ENCODE measurements around the gene TP53INP2. TPM values are rescaled to one million over a fixed set of nuclear protein-coding genes. Genes with fewer than 3 reads are reported as not detected.

TP53INP2 gene
- total and polyA plus RNA-seq, 2 donors (not counting 3 experiments of a cell fraction or from before 2014, with no cell fraction given): 18.3 to 30.5 TPM

- Histone ChIP-seq H3K4me1 (ENCODE audit: control insufficient read depth, extremely low read depth, insufficient read depth, low read length) (no peaks in the 10 kb centered on the region), H3K9ac (replicated peaks; ENCODE audit: extremely low read depth, insufficient read depth, low read length) (no peak overlapping the region), H3K9me3 (replicated peaks; ENCODE audit: control insufficient read depth, insufficient read depth, low read length) (no peaks in the 10 kb centered on the region), H3K27ac (ENCODE audit: insufficient read depth, low read depth, low read length) (no peak overlapping the region), H2AFZ (ENCODE audit: low read depth, low read length) (no peak overlapping the region), H3K79me2 (ENCODE audit: control insufficient read depth, insufficient read depth, low read length) (no peaks in the 10 kb centered on the region), H3K9me1 (replicated peaks; ENCODE audit: control insufficient read depth, extremely low read depth, insufficient read depth, low read length) (no peaks in the 10 kb centered on the region), H3K27me3 (ENCODE audit: control insufficient read depth in 2 of 2, insufficient read depth in 2 of 2, low read length in 2 of 2) (no peaks in the 10 kb centered on the region), H3K4me3 (replicated peaks in 1 of 3; ENCODE audit: insufficient read depth in 1 of 3, low read depth in 1 of 3, low read length in 3 of 3) (no peak overlapping the region), H3K36me3 (ENCODE audit: control insufficient read depth in 2 of 2, extremely low read depth in 1 of 2, insufficient read depth in 2 of 2, low read length in 2 of 2) (peaks cover 4 to 24% of the 10 kb centered on the region in 2 experiments), H3K4me2 (ENCODE audit: insufficient read depth, low read length) (no peak overlapping the region), H4K20me1 (replicated peaks; ENCODE audit: control insufficient read depth, extremely low read depth, insufficient read depth, low read length) (no peaks in the 10 kb centered on the region)
- POLR2A ChIA-PET: no interaction called here
- FAIRE-seq (no peak), DNase-seq (ENCODE audit: low read depth, low spot score) (no peak)
- intact Hi-C loops (cut with micrococcal nuclease): no loop called here
- TF ChIP-seq CTCF (IDR thresholded peaks at IDR 0.05; ENCODE audit: extremely low read depth in 1 of 2, insufficient read depth in 1 of 2, low read depth in 1 of 2, low read length in 2 of 2) (no peak), MYC (IDR thresholded peaks at IDR 0.05; ENCODE audit: low read depth, low read length) (no peak), POLR2A (IDR thresholded peaks at IDR 0.05; ENCODE audit: low read depth, low read length) (no peak), MAX (IDR thresholded peaks at IDR 0.05; ENCODE audit: insufficient read depth, insufficient read length) (no peak), EZH2 (IDR thresholded peaks at IDR 0.05; ENCODE audit: borderline replicate concordance, low read depth, low read length, severe bottlenecking) (no peak), JUN (IDR thresholded peaks at IDR 0.05; ENCODE audit: borderline replicate concordance, insufficient read depth, insufficient read length, low read depth) (no peak), FOS (IDR thresholded peaks at IDR 0.05; ENCODE audit: borderline replicate concordance, insufficient read depth, low read length) (no peak), GATA2 (IDR thresholded peaks at IDR 0.05; ENCODE audit: insufficient read depth, insufficient read length, low read depth, low read length) (no peak), POLR2AphosphoS5 (IDR thresholded peaks at IDR 0.05; ENCODE audit: insufficient read depth, low read depth, low read length) (no peak)
- dilution Hi-C loops (cut with MboI; ENCODE audit: extremely low pct_ligation_motif_present, low sequenced_read_pairs): no loop called here
- CTCF ChIA-PET: interaction anchor here (0.6 to 4.9 kb wide), 4 partner anchors 16 to 441 kb away, joined by 3 to 23 read pairs (median 6); no protein-coding TSS in a partner anchor
- BruUV-seq (replicated peaks): no TSS peak
Measured at GRCh38 chr20:34753706-34754461, 49.7 kb downstream of the TP53INP2 start.
